Nephron progenitor cell (in vitro differentiated cells): ENCODE measurements around the gene NUP210.

Experiments
- DNase-seq: peaks from one replicate; pipeline ENCODE4 v3.0.0; 2021
- H3K27ac Mint-ChIP-seq: 2 replicates; pipeline ENCODE4 v1.8.0; 2021; ENCODE audit warnings: mild to moderate bottlenecking, moderate library complexity, mixed read lengths
- H3K27me3 Mint-ChIP-seq: 2 replicates; pipeline ENCODE4 v1.8.0; 2021; ENCODE audit warnings: mild to moderate bottlenecking, low read depth, mixed read lengths; ENCODE audit not compliant: poor library complexity
- H3K36me3 Mint-ChIP-seq: 2 replicates; pipeline ENCODE4 v1.8.0; 2021; ENCODE audit warnings: low read depth, mixed read lengths
- H3K4me1 Mint-ChIP-seq: 2 replicates; pipeline ENCODE4 v1.8.0; 2021; ENCODE audit warnings: mixed read lengths
- H3K4me3 Mint-ChIP-seq: 2 replicates; pipeline ENCODE4 v1.8.0; 2021; ENCODE audit warnings: mild to moderate bottlenecking, moderate library complexity, mixed read lengths
- H3K9me3 Mint-ChIP-seq: 2 replicates; pipeline ENCODE4 v1.8.0; 2021; ENCODE audit warnings: mild to moderate bottlenecking, moderate library complexity, mixed read lengths
- TF ChIP-seq, protein P1 (sequence below): fragments of 200-600 bp; sonication (generic); IDR thresholded peaks from 2 replicates; pipeline ENCODE4 v1.5.0; 2021; ENCODE audit warnings: antibody characterized with exemption

The NUP210 gene

DNA sequence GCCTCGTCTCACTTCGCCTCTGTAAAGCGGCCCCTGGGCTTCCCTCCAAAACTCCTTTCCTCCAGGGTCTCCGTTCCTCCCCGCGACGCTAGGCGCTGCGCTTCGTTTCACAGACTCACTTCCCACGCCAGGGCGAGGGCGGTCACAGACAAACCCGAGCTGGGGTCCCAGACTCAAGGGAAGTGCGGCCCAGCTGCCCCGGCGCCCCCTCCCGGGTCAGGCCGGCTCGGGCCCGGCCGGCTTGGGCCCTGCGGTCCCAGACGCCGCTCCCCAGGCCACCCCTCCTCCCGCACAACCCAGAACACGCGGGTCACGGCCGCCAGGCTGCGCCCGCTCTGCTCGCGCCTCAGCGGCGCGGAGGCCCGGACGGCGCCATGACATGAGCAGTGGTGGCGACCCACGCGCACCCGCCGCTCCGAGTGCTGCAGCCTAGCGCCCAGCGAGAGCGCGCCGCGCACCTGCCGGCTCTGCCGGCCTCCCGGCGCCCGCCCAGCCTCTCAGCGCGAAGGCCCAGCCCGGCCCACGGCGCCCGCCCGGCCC, 547 bp downstream of the NUP210 start:
- no peaks in the 10 kb centered on the region for H3K36me3 Mint-ChIP-seq
- DNase-seq = peak; percentile 61
- no peaks in the 10 kb centered on the region for H3K9me3 Mint-ChIP-seq
- TF ChIP-seq, protein P1, sequence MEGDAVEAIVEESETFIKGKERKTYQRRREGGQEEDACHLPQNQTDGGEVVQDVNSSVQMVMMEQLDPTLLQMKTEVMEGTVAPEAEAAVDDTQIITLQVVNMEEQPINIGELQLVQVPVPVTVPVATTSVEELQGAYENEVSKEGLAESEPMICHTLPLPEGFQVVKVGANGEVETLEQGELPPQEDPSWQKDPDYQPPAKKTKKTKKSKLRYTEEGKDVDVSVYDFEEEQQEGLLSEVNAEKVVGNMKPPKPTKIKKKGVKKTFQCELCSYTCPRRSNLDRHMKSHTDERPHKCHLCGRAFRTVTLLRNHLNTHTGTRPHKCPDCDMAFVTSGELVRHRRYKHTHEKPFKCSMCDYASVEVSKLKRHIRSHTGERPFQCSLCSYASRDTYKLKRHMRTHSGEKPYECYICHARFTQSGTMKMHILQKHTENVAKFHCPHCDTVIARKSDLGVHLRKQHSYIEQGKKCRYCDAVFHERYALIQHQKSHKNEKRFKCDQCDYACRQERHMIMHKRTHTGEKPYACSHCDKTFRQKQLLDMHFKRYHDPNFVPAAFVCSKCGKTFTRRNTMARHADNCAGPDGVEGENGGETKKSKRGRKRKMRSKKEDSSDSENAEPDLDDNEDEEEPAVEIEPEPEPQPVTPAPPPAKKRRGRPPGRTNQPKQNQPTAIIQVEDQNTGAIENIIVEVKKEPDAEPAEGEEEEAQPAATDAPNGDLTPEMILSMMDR = no peak
- peaks cover 18% of the 10 kb centered on the region for H3K4me1 Mint-ChIP-seq
- no peak overlapping the region for H3K27ac Mint-ChIP-seq
- peak overlapping the region; percentile 80 for H3K4me3 Mint-ChIP-seq
- peaks cover 53% of the 10 kb centered on the region for H3K27me3 Mint-ChIP-seq

DNA sequence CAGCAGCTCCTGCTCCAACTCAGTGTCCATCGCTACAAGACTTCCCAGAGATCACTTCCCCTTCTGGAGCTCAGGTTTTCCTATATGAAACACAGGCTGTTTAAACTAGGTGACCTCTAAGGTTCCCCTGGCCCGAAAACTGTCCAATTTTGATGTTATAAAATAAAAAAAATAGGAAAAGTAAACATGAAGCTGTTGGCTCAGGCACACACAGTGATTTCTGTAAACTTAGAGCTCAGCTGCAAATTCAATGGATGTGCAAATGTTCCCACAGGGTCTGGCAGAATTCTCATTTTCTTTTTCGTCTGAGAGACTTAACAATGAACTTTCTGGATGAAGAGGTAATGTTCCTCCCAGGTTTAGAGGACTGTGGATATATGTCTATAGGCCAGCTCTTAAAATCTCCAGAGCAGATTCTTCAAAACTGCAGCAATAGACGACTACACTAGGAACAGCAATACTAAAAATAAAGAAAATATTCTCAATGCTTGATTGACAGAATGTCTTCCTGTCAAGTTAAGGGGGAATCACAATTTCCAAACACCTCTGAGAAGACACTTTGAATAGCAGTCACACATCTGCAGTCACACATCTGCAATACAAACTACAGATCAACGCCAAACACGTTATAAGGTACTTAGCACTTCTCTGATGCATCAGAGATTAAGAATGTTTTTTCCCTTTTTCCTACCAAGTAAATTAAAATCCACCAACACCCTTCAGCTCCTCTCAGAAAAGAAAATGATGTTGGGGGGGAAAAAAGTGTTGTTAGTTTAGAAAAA, 2.8 kb downstream of the NUP210 start:
- TF ChIP-seq, protein P1 = no peak
- H3K27me3 Mint-ChIP-seq = peaks cover 44% of the 10 kb centered on the region
- H3K36me3 Mint-ChIP-seq = no peaks in the 10 kb centered on the region
- DNase-seq = no peak
- H3K4me3 Mint-ChIP-seq = no peak overlapping the region
- peaks cover 18% of the 10 kb centered on the region for H3K4me1 Mint-ChIP-seq
- no peak overlapping the region for H3K27ac Mint-ChIP-seq
- no peaks in the 10 kb centered on the region for H3K9me3 Mint-ChIP-seq

DNA sequence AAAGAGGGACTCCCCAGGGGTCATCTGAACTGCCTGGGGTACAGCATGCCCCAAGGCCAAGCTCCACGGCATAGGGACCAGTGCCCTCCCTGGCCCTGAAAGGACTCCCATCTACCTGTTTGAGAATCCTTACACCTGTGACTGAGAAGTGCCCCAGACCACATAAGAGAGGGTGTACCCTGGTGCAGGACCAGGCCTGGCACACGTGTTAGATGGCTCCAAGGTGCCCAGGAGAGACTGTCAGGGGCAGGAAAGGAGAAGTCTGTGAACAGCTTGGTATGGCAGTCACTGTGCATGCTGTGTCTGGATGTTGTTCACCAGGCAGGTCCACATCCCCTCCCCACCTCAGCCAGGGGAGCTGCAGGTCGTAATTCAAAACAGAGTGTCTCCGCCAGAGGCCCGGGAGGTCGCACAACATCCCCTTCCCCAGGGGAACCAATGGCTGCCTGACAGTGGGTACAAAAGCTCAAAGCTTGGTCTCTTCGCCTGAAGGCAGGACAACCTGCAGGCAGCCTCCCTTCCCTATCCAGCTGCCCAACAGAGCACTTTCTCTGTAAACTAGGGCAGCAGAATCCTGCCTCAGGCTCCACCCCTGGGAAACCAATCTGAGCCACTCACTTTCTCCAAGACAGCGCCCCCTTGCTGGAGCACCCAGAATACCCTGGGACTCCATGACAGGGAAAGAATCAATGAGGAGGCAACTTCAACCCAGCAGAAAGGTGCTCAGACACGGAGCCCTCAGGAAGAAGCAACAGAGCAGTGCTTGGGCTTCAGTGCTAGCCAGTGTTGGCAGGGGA, 3.9 kb downstream of the NUP210 start:
- H3K4me1 Mint-ChIP-seq = peaks cover 18% of the 10 kb centered on the region
- H3K27ac Mint-ChIP-seq = no peak overlapping the region
- peak; percentile 27 for DNase-seq
- peaks cover 32% of the 10 kb centered on the region for H3K27me3 Mint-ChIP-seq
- H3K9me3 Mint-ChIP-seq = no peaks in the 10 kb centered on the region
- no peak overlapping the region for H3K4me3 Mint-ChIP-seq
- no peaks in the 10 kb centered on the region for H3K36me3 Mint-ChIP-seq
- TF ChIP-seq, protein P1 = peak; percentile 33

DNA sequence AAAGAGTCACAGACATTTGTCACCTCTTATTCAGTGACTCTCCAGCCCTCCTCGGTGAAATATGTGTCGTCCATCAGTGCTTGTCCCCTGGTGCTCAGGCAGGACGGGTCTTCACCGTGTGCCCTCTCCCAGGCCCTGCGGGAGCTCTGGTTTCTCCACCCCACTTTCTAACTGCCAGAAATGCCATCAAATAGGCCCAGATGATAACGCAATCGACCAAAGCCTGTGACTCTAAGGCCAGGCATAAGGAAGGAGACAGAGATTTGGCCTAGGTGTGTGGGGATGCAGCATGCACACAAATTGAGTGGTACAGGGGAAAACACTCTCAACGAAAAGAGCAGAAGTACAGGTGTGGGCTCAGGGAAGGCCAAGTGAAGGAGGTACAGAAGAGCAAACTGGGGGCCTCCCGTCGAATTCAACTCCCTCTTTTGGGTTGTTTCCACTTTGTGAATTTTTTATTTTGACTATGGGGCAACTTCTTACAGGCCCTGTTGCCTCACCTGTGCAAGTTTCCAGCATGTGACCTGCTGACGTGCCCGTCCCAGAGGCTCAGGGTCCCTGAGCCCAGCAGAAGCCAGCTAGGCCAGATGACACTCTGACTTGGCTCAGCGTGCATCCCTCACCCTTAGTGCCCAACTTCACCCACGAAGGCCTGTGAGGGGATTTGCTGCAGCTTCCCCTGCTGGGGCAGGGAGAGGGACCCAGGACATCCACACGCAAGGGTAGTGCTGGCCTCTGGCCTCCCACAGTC, 4.7 kb downstream of the NUP210 start:
- DNase-seq = no peak
- TF ChIP-seq, protein P1 = no peak
- Mint-ChIP-seq H3K36me3 (no peaks in the 10 kb centered on the region), H3K9me3 (no peaks in the 10 kb centered on the region), H3K4me3 (no peak overlapping the region), H3K27me3 (peaks cover 25% of the 10 kb centered on the region), H3K27ac (no peak overlapping the region), H3K4me1 (peaks cover 13% of the 10 kb centered on the region)

DNA sequence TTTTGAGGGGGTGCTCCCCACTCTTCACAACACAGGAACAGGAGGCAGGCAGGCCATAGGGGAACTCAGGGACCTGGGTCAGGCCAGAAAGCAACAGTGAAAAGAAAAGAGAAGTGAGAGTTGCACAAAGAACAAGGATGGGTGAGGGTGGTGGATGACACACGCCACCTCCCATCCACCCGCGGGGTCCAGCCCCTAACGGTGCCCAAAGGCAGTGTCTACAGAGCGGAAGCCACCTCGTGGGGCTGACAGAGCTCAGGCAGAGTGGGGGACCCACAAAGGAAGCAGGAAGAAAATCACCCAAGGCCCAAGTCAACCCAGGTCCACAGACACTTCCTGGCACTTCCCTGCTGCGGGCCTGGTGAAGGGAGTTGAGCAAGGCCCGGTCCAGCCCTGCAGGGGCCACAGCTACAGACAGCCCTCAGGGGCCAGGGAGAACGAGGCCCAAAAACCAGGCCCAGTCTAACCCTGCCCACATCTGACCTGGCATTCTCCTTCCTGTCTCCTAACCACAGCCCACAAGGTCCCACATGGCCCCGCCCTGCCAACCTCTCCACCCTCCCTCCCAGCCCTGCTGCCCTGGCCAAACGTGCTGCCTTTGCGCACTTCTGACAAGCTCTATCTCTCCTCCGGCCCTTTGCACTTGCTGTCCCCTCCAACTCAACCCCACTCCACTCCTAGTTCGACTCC, 5.9 kb downstream of the NUP210 start:
- peaks cover 10% of the 10 kb centered on the region for H3K4me1 Mint-ChIP-seq
- H3K9me3 Mint-ChIP-seq = peaks cover under 1% of the 10 kb centered on the region
- peaks cover 21% of the 10 kb centered on the region for H3K27me3 Mint-ChIP-seq
- H3K4me3 Mint-ChIP-seq = no peak overlapping the region
- H3K36me3 Mint-ChIP-seq = no peaks in the 10 kb centered on the region
- no peak for DNase-seq
- H3K27ac Mint-ChIP-seq = no peak overlapping the region
- TF ChIP-seq, protein P1 = no peak
